Measurements from ENCODE around the gene CALM3. TPM values are rescaled to one million over a fixed set of nuclear protein-coding genes. Genes with fewer than 3 reads are reported as not detected.
"Not testable (repeated sequence)": the region's sequence is repeated elsewhere in the genome, so short reads cannot be mapped to it uniquely, and the experiment has no call there.

The CALM3 gene
- total RNA-seq, 3 donors from 2014 or later: 241 to 325 (median 252) TPM

GRCh38 chr19:46559203-46559602, 41.9 kb upstream of the CALM3 start:
- intact Hi-C loops (cut with DNase I, micrococcal nuclease): no loop called here
- Histone ChIP-seq H3K9me3 (no peaks in the 10 kb centered on the region), H3K4me3 (no peak overlapping the region), H3K4me1 (ENCODE audit: low read depth) (no peaks in the 10 kb centered on the region), H3K36me3 (ENCODE audit: low read depth) (no peaks in the 10 kb centered on the region)
- ATAC-seq (no peak), DNase-seq (no peak)
- TF ChIP-seq, protein P1, sequence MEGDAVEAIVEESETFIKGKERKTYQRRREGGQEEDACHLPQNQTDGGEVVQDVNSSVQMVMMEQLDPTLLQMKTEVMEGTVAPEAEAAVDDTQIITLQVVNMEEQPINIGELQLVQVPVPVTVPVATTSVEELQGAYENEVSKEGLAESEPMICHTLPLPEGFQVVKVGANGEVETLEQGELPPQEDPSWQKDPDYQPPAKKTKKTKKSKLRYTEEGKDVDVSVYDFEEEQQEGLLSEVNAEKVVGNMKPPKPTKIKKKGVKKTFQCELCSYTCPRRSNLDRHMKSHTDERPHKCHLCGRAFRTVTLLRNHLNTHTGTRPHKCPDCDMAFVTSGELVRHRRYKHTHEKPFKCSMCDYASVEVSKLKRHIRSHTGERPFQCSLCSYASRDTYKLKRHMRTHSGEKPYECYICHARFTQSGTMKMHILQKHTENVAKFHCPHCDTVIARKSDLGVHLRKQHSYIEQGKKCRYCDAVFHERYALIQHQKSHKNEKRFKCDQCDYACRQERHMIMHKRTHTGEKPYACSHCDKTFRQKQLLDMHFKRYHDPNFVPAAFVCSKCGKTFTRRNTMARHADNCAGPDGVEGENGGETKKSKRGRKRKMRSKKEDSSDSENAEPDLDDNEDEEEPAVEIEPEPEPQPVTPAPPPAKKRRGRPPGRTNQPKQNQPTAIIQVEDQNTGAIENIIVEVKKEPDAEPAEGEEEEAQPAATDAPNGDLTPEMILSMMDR (IDR thresholded peaks at IDR 0.05): no peak

- intact Hi-C loops (cut with DNase I, micrococcal nuclease); H3K9me3 ChIP-seq; H3K36me3 ChIP-seq (ENCODE audit: low read depth); DNase-seq; H3K4me3 ChIP-seq; H3K4me1 ChIP-seq (ENCODE audit: low read depth); ATAC-seq: not testable (repeated sequence)
These were observed 41.5 kb upstream of the CALM3 start for GRCh38 chr19:46559675-46560074.

- no peak for ATAC-seq
- DNase-seq: no peak
- Histone ChIP-seq H3K4me1 (ENCODE audit: low read depth) (no peaks in the 10 kb centered on the region), H3K4me3 (no peak overlapping the region), H3K36me3 (ENCODE audit: low read depth) (no peaks in the 10 kb centered on the region), H3K9me3 (no peaks in the 10 kb centered on the region)
- intact Hi-C loops (cut with DNase I, micrococcal nuclease): no loop called here
- TF ChIP-seq, protein P1 (IDR thresholded peaks at IDR 0.05): no peak
These were observed 36.4 kb upstream of the CALM3 start for GRCh38 chr19:46564701-46565100.

DNA sequence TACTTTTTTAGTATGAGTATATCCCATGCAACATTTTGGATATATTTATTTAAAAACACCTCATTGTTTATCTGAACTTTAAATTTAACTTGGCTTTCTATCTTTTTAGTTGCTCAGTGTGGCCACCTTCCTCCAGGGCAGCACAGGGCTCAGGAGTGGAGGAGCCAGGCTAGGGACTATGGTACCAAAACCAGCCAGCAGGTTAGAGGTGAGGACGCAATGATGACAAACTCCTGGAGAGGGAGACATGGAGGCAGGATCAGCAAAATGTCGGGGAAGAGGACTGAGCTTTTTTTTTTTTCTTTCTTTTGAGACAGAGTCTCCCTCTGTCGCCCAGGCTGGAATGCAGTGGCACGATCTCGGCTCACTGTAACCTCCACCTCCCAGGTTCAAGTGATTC, 29.6 kb upstream of the CALM3 start:
- ATAC-seq (peak; percentile 27), DNase-seq (no peak)
- H3K4me1 ChIP-seq (ENCODE audit: low read depth): no peaks in the 10 kb centered on the region
- H3K4me3 ChIP-seq: no peak overlapping the region
- H3K9me3 ChIP-seq: no peaks in the 10 kb centered on the region
- TF ChIP-seq, protein P1 (IDR thresholded peaks at IDR 0.05): no peak
- intact Hi-C loops (cut with DNase I, micrococcal nuclease): no loop called here
- H3K36me3 ChIP-seq (ENCODE audit: low read depth): no peaks in the 10 kb centered on the region

DNA sequence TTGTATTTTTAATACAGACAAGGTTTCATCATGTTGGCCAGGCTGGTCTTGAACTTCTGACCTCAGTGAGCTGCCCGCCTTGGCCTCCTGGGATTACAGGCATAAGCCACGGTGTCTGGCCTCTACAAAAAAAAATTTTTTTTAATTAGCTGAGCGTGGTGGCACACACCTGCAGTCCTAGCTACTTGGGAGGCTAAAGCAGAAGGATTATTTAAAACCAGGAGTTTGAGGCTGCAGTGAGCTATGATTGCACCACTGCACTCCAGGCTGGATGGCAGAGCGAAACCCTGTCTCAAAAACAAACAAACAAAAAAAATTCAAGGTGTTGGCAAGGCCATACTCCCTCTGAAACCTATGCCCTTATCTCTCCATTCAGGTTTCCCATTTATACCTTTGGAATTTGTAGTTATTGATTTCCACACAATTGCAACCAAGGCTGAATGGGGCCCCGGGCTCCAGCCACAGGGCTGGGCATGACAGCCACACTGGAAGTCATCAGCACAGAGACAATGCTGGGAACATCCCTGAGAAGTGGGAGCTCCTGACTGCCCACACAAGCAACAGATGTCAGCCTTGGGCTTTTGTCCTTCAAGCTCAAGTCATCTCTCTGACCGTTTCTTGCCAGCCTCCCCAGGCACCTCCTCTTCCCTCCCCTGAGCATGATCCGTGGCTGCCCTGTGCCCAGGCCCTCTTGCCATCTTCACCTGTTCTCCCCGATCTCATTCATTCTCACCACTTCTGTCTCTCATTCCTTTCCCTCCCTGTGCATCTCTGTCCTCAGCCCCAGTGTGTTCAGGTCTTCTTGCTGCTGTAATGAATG, 27.2 kb upstream of the CALM3 start:
- intact Hi-C loops (cut with DNase I, micrococcal nuclease): no loop called here
- ATAC-seq (no peak), DNase-seq (no peak)
- H3K4me3 ChIP-seq: no peak overlapping the region
- no peaks in the 10 kb centered on the region for H3K9me3 ChIP-seq
- no peaks in the 10 kb centered on the region for H3K4me1 ChIP-seq (ENCODE audit: low read depth)
- H3K36me3 ChIP-seq (ENCODE audit: low read depth): no peaks in the 10 kb centered on the region
- TF ChIP-seq, protein P1 (IDR thresholded peaks at IDR 0.05): no peak

GRCh38 chr19:46574533-46574932, 26.6 kb upstream of the CALM3 start:
- Histone ChIP-seq H3K4me3 (no peak overlapping the region), H3K4me1 (ENCODE audit: low read depth) (no peaks in the 10 kb centered on the region), H3K9me3 (no peaks in the 10 kb centered on the region), H3K36me3 (ENCODE audit: low read depth) (no peaks in the 10 kb centered on the region)
- no peak for ATAC-seq
- TF ChIP-seq, protein P1 (IDR thresholded peaks at IDR 0.05): no peak
- intact Hi-C loops (cut with DNase I, micrococcal nuclease): no loop called here
- no peak for DNase-seq

Measured in mucosa of descending colon (tissue), 3 donors.